HG03439 (cell line): ENCODE results near the gene PROZ.
"Not testable (repeated sequence)": the region's sequence is repeated elsewhere in the genome, so short reads cannot be mapped to it uniquely, and the experiment has no call there.

ENCODE experiments used
- ATAC-seq: cut with Tn5 transposase; IDR thresholded peaks from one replicate; pipeline ENCODE4 v1.9.1; 2021; ENCODE audit warnings: mild to moderate bottlenecking, moderate library complexity; ENCODE audit not compliant: unreplicated experiment

The PROZ gene

GRCh38 chr13:113157929-113158747 is at the start of gene PROZ:
Gene PROZ, plus strand, starts transcription at chr13:113158648. Its CDS starts 13 bp downstream, at chr13:113158661.
- no peak for ATAC-seq

GRCh38 chr13:113109151-113110047 is 49.0 kb upstream of the PROZ start:
- ATAC-seq, result no peak

- ATAC-seq, result no peak
Measured at GRCh38 chr13:113110048-113110851, 48.2 kb upstream of the PROZ start.

GRCh38 chr13:113110852-113111315 is 47.6 kb upstream of the PROZ start:
- ATAC-seq, result no peak

- not testable (repeated sequence) for ATAC-seq
Measured at GRCh38 chr13:113111821-113112220, 46.6 kb upstream of the PROZ start.

GRCh38 chr13:113112475-113112874 is 46.0 kb upstream of the PROZ start:
- ATAC-seq, result not testable (repeated sequence)

- no peak for ATAC-seq
Measured at GRCh38 chr13:113112893-113113845, 45.3 kb upstream of the PROZ start.

GRCh38 chr13:113113846-113114271 is 44.6 kb upstream of the PROZ start:
- no peak for ATAC-seq

- ATAC-seq, result no peak
Measured at GRCh38 chr13:113114511-113115362, 43.7 kb upstream of the PROZ start.

- no peak for ATAC-seq
Measured at GRCh38 chr13:113115363-113116205, 42.9 kb upstream of the PROZ start.

GRCh38 chr13:113116206-113116800 is 42.1 kb upstream of the PROZ start:
- ATAC-seq, result no peak

- ATAC-seq, result no peak
Measured at GRCh38 chr13:113116871-113117271, 41.6 kb upstream of the PROZ start.

GRCh38 chr13:113117335-113117872 is 41.0 kb upstream of the PROZ start:
- no peak for ATAC-seq

GRCh38 chr13:113117911-113118260 is 40.6 kb upstream of the PROZ start:
- no peak for ATAC-seq

- ATAC-seq, result no peak
Measured at GRCh38 chr13:113118261-113119021, 40.0 kb upstream of the PROZ start.

- no peak for ATAC-seq
Measured at GRCh38 chr13:113119166-113119821, 39.2 kb upstream of the PROZ start.
